Ishikawa (cell line): ENCODE data around the gene NUTM2G.
"Not testable (repeated sequence)": the region's sequence is repeated elsewhere in the genome, so short reads cannot be mapped to it uniquely, and the experiment has no call there.

ENCODE experiments used
- CEBPB ChIP-seq: IDR thresholded peaks from 2 replicates; pipeline ENCODE4 v1.6.1; 2012
- CREB1 ChIP-seq: IDR thresholded peaks from 2 replicates; pipeline ENCODE4 v1.6.1; 2012; ENCODE audit warnings: low read depth
- EGR1 ChIP-seq: IDR thresholded peaks from 2 replicates; pipeline ENCODE4 v1.6.1; 2012
- EP300 ChIP-seq: IDR thresholded peaks from 2 replicates; pipeline ENCODE4 v1.6.1; 2012; ENCODE audit warnings: borderline replicate concordance
- FOXM1 ChIP-seq: IDR thresholded peaks from 2 replicates; pipeline ENCODE4 v1.6.1; 2012; ENCODE audit warnings: low read depth, borderline replicate concordance
- NFIC ChIP-seq: IDR thresholded peaks from 2 replicates; pipeline ENCODE4 v1.6.1; 2012
- RAD21 ChIP-seq: IDR thresholded peaks from 2 replicates; pipeline ENCODE4 v1.6.1; 2012; ENCODE audit warnings: low read depth
- TAF1 ChIP-seq: IDR thresholded peaks from 2 replicates; pipeline ENCODE4 v1.6.1; 2012; ENCODE audit warnings: low read depth, mild to moderate bottlenecking
- TCF12 ChIP-seq: IDR thresholded peaks from 2 replicates; pipeline ENCODE4 v1.6.1; 2012; ENCODE audit warnings: low read depth
- TEAD4 ChIP-seq: IDR thresholded peaks from 2 replicates; pipeline ENCODE4 v1.6.1; 2012
- USF1 ChIP-seq: IDR thresholded peaks from 2 replicates; pipeline ENCODE4 v1.6.1; 2012
- YY1 ChIP-seq: IDR thresholded peaks from 2 replicates; pipeline ENCODE4 v1.6.1; 2012; ENCODE audit warnings: low read depth
- ZBTB7A ChIP-seq: IDR thresholded peaks from 2 replicates; pipeline ENCODE4 v1.6.1; 2012; ENCODE audit warnings: low read depth
- TF ChIP-seq, protein P1 (sequence below): IDR thresholded peaks from 2 replicates; pipeline ENCODE4 v1.6.1; 2012
- TF ChIP-seq, protein P2 (sequence below): IDR thresholded peaks from 2 replicates; pipeline ENCODE4 v1.6.1; 2012; ENCODE audit warnings: low read depth, mild to moderate bottlenecking

The NUTM2G gene

DNA sequence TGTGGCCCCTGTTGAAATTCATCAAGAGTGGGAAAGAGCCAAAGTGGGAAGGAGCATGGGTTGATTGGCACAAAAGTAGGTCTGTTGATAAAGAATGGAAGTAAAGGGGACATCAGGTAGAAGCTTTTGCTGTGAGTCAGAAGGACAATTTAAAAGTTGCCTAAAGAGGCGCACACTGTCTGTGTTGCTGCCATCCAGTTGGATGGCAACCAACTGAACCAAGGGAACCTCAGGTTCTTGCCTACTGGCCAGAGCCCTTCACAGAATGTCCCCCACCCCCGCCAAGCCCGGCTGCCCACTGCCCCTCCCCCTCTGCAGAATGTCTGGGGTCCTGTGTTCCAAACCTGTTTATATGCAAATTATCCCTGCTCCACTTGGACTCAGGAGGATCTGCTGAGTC is at the start of gene NUTM2G:
Gene NUTM2G (plus strand): TSS at position 301 of the 400 bp plus-strand sequence. CDS start 182 bp downstream, outside the sequence.
- not testable (repeated sequence) for TF ChIP-seq TCF12, CEBPB, ZBTB7A

- TF ChIP-seq, protein P1, sequence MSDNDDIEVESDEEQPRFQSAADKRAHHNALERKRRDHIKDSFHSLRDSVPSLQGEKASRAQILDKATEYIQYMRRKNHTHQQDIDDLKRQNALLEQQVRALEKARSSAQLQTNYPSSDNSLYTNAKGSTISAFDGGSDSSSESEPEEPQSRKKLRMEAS = no peak
- no peak for TF ChIP-seq FOXM1
- TF ChIP-seq EGR1 = no peak
Measured at GRCh38 chr9:96883922-96884321, 44.7 kb upstream of the NUTM2G start.

- TF ChIP-seq CREB1 = no peak
Measured at GRCh38 chr9:96884443-96884842, 44.2 kb upstream of the NUTM2G start.

DNA sequence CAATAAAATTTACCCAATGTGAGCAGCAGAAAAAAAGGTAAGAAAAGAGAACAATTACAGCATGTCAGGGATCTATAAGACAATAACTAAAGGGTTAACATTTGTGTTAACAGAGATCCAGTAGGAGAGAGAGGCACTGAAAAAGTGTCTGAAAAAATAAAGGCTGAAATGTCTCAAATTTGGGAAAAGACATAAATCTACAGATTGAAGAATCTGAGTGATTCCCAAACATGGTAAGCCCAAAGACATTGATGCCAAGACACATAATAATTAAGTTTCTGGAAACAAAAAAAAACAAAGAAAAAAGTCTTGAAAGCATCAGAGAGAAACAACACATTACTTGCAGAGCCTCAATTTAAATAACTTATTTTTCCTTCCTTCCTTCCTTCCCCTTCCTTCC is 43.2 kb upstream of the NUTM2G start:
- TF ChIP-seq USF1 = no peak
- TF ChIP-seq RAD21 = no peak
- no peak for TF ChIP-seq EP300
- no peak for TF ChIP-seq FOXM1
- no peak for TF ChIP-seq NFIC
- TF ChIP-seq CEBPB = no peak
- TF ChIP-seq EGR1 = no peak
- no peak for TF ChIP-seq TCF12
- no peak for TF ChIP-seq TAF1
- TF ChIP-seq YY1 = no peak
- TF ChIP-seq CREB1 = no peak
- TF ChIP-seq ZBTB7A = no peak
- TF ChIP-seq, protein P2, sequence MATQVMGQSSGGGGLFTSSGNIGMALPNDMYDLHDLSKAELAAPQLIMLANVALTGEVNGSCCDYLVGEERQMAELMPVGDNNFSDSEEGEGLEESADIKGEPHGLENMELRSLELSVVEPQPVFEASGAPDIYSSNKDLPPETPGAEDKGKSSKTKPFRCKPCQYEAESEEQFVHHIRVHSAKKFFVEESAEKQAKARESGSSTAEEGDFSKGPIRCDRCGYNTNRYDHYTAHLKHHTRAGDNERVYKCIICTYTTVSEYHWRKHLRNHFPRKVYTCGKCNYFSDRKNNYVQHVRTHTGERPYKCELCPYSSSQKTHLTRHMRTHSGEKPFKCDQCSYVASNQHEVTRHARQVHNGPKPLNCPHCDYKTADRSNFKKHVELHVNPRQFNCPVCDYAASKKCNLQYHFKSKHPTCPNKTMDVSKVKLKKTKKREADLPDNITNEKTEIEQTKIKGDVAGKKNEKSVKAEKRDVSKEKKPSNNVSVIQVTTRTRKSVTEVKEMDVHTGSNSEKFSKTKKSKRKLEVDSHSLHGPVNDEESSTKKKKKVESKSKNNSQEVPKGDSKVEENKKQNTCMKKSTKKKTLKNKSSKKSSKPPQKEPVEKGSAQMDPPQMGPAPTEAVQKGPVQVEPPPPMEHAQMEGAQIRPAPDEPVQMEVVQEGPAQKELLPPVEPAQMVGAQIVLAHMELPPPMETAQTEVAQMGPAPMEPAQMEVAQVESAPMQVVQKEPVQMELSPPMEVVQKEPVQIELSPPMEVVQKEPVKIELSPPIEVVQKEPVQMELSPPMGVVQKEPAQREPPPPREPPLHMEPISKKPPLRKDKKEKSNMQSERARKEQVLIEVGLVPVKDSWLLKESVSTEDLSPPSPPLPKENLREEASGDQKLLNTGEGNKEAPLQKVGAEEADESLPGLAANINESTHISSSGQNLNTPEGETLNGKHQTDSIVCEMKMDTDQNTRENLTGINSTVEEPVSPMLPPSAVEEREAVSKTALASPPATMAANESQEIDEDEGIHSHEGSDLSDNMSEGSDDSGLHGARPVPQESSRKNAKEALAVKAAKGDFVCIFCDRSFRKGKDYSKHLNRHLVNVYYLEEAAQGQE = no peak

DNA sequence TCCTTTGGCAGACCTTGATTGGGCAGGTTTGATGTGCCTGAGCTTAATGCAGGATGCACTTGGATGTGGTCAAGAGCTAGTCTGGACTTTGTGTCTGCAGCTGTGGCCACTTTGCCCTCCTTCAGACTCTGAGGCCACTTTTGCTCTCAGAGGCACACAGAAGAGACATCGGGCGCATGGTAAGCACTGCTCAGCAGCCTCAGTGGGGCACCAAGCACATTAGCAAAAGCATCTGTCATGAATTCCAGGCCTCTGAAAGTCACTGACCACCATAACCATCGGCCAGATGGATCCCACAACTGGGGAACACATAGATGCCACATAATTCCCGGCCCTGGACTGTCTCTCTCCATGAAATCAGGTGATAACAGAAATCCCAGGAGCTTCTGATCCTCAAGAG is 40.1 kb upstream of the NUTM2G start:
- TF ChIP-seq, protein P1 = no peak
- TF ChIP-seq RAD21 (no peak), CEBPB (no peak), YY1 (no peak), TAF1 (no peak), TEAD4 (no peak), EGR1 (no peak), TCF12 (no peak), EP300 (no peak), USF1 (no peak), ZBTB7A (no peak), NFIC (no peak), CREB1 (no peak)
- TF ChIP-seq, protein P2 = no peak

- TF ChIP-seq CREB1 = no peak
- TF ChIP-seq FOXM1 = no peak
- no peak for TF ChIP-seq YY1
- no peak for TF ChIP-seq NFIC
- no peak for TF ChIP-seq RAD21
- no peak for TF ChIP-seq TEAD4
- TF ChIP-seq TAF1 = no peak
- TF ChIP-seq USF1 = no peak
- TF ChIP-seq, protein P1 = no peak
- TF ChIP-seq TCF12 = no peak
- no peak for TF ChIP-seq EGR1
- no peak for TF ChIP-seq ZBTB7A
- TF ChIP-seq CEBPB = no peak
Measured at GRCh38 chr9:96892131-96892530, 36.5 kb upstream of the NUTM2G start.
